A549 treated with DMSO at 1 μM for 4 hours (cell line): Measurements from ENCODE around the gene IMPDH2. TPM values are rescaled to one million over a fixed set of nuclear protein-coding genes. Genes with fewer than 3 reads are reported as not detected.

Experiments
- total RNA-seq: library from RNA; stranded (reverse); fragments of 200-300 nt; extraction: Qiagen RNA extraction; gene quantifications from 5 replicates; pipeline ENCODE4 v1.2.3, GENCODE V29; 2022; ENCODE audit warnings: low read depth

Gene IMPDH2
- 162 to 177 TPM (median 166 TPM) in 5 replicates for total RNA-seq

DNA sequence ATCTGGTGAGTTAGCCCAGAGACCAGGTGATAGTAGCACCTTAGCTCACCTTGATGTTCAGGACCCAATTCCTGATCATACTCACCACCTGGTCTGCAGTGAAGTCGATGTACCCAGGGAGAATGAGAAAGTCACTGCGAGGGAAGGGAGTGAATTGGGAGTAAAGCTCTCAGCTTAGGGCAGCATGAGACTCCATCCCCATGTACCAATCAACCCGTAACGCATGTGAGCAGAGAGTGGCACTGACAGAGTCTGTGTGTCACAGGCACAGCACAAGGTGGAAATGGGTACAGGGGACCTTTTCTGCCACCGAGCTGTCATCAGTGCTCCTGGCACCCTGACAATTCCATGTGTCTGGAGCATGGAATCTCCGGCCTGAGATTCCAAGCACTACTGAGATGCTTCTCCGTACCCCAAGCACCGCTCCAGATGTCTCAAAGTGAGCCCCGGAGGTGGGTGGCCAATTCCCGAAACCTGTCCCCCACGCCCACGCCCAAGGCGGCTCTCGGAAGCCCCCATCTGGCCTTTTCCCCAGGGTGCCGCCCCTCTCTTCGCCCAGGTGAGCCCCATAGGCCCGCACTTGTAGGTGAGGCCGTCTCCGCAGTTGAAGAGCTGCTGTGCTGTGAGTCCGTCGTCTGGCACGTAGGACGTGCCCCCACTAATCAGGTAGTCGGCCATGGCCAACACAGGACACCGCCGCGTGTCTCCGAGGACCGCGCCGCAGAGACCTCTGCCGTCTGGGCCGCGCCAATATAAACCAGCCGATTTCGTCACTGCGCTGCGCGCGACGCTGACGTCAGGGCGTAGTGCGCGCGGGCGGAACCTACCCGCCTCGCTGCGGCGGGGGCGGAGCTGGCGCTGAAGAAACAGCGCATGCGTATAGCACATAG lies at the start of gene IMPDH2:
IMPDH2 (minus strand) TSS at position 726 of the 890 bp plus-strand sequence; CDS start at position 678, 48 bp downstream.

DNA sequence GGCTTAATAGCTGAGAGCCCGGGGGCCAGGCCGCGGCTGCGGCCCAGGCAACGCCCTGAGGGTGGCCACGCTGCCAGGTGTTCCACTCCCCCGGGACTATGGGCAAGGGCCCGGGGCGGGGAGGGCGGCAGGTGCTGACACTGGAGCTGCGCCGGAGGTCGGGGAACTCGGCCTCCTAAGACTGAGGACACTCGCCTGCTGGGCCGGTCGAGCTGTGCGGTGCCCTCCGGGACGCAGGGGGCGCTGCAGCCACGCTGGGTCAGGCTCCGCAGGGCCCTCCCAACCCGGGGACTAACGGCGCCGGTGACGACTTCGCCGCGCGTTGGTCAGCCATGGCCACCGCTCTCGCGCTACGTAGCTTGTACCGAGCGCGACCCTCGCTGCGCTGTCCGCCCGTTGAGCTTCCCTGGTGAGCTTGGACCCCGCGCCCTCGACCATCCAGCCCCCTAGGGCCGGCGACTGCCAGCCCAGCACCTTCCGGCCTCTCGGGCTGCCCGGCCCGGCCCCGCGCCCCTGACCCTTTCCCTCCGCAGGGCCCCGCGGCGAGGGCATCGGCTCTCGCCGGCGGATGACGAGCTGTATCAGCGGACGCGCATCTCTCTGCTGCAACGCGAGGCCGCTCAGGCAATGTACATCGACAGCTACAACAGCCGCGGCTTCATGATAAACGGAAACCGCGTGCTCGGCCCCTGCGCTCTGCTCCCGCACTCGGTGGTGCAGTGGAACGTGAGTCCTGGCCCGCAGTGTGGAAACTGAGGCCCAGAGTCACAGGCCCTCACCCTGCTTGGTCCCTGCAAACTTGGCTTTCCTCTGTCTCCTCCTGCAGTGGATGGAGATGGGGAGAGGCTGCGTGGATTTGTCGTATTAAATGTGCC lies 7.1 kb downstream of the IMPDH2 start, which contains the start of gene NDUFAF3:
NDUFAF3 (plus strand) TSS at position 309 of the 875 bp plus-strand sequence; CDS start at position 333, 24 bp downstream.

DNA sequence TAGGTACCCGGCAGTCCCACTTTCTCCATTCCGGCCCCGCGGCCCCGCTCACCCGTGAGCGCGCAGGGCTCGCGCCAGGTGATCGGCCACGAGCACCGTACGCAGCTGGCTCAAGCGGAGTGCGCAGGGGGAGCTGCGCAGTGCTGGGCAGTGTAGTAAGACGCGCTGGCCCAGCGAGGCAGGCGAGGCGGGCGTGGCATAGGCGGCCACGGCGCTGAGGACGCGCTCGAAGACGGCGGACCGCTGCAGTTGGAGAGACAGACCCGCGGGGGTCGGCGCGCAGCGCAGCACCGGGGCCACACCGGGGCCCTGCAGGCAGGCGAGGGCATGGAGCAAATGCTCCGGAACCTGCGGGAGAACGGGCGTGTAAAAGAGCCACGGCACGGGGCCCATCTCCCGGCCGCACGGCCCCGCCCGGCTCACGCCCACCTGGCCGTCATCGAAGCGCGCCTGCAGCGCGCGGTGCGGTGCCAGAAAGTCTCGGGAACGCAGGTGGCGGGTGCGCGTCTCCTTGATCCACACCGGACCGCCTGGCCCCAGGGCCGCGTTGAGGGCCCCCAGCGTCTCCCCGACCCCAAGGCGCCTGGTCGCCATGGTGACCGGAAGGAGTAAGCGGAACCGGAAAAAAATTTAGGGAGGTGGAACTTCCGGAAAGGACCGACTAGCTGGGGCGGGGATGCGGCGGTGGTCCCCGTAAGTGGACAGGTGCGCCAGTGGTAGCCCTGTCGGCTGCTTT lies 11.1 kb downstream of the IMPDH2 start, which contains the start of gene DALRD3:
DALRD3 (minus strand) TSS at position 610 of the 736 bp plus-strand sequence; CDS start at position 594, 16 bp downstream.

DNA sequence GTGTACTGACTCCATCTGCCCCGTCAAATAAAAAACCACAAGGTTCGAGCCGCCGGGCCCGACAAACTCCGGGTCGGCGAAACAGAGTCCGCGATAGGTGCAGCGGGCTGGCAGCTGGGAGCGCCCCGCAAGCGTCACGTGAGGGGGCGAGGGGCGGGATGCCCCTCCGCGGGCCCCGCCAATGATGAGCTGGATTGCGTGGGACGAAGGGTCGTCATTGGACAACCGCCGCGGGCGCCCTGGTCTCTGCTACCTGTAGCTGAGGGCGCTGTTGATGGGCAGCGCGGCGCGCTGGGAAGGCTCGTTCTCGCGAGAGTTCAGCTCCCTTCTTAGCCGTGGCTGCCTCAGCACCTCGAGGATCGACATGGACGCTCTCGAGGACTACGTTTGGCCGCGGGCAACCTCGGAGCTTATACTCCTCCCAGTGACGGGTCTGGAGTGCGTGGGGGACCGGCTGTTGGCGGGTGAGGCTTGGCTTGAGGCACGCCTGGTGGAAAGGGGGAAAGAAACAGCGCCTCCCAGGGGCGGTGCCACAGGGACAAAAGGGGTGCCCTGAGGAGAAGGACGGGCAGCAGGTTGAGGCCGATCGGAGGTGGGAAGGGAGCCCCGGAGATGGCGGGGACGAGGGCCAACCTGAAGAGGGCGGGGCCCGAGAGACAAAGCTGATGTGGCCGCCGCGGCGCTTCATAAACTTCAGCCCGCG lies 22.0 kb downstream of the IMPDH2 start, which contains the start of gene WDR6:
WDR6 (plus strand) TSS at position 324 of the 703 bp plus-strand sequence; CDS start at position 365, 41 bp downstream.

DNA sequence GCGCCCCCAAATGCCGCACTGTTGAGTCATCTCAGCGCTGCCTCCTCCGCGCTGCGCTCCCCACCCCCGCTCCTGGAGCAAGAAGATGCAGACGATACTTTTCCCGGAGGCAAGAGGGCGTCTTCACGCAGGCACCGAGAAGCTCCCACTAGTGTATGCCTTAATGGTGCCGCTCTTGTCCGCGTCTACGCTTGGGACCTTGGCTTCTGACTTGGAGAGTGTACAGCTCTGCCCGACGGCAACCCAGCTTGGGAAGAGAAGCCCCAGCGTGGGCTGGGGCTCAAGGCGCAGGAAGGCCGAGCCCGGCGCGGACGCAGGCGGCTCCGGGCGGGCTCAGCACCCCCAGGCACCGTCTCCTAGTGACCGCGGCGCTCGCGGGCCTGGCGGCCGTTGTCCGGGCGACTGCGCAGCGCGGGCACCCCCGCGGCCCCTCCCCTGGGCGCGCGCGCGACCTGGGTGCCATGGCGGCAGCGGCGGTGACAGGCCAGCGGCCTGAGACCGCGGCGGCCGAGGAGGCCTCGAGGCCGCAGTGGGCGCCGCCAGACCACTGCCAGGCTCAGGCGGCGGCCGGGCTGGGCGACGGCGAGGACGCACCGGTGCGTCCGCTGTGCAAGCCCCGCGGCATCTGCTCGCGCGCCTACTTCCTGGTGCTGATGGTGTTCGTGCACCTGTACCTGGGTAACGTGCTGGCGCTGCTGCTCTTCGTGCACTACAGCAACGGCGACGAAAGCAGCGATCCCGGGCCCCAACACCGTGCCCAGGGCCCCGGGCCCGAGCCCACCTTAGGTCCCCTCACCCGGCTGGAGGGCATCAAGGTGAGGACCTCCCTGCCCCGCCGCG lies 39.2 kb downstream of the IMPDH2 start, which contains the start of gene P4HTM:
P4HTM (plus strand) TSS at position 446 of the 840 bp plus-strand sequence; CDS start at position 462, 16 bp downstream.

Other genes starting within 250 kb of the IMPDH2 start
- 16.9 to 22.1 TPM (median 21.3 TPM) in 5 replicates for gene PRKAR2A, start 181.5 kb downstream of the IMPDH2 start, total RNA-seq
- gene SLC25A20, start 130.5 kb downstream of the IMPDH2 start, total RNA-seq: 9.9 to 12.9 TPM (median 11.2 TPM) in 5 replicates
- gene ARIH2, start 110.6 kb downstream of the IMPDH2 start, total RNA-seq: 60.4 to 67.4 TPM (median 64.0 TPM) in 5 replicates
- 14.8 to 19.6 TPM (median 18.6 TPM) in 5 replicates for gene P4HTM, start 39.2 kb downstream of the IMPDH2 start, total RNA-seq
- 63.0 to 78.6 TPM (median 69.7 TPM) in 5 replicates for gene WDR6, start 22.0 kb downstream of the IMPDH2 start, total RNA-seq
- gene DALRD3, start 10.8 kb downstream of the IMPDH2 start, total RNA-seq: 18.4 to 24.0 TPM (median 22.8 TPM) in 5 replicates
- gene NDUFAF3, start 7.3 kb downstream of the IMPDH2 start, total RNA-seq: 61.7 to 88.7 TPM (median 84.3 TPM) in 5 replicates
- gene QRICH1, start 64.7 kb upstream of the IMPDH2 start, total RNA-seq: 38.9 to 46.3 TPM (median 41.4 TPM) in 5 replicates
- 136 to 172 TPM (median 143 TPM) in 5 replicates for gene QARS1, start 75.4 kb upstream of the IMPDH2 start, total RNA-seq
- 18.4 to 28.3 TPM (median 24.9 TPM) in 5 replicates for gene USP19, start 91.4 kb upstream of the IMPDH2 start, total RNA-seq
- 87.0 to 93.1 TPM (median 91.1 TPM) in 5 replicates for gene LAMB2, start 103.7 kb upstream of the IMPDH2 start, total RNA-seq
- 11.4 to 15.6 TPM (median 12.4 TPM) in 5 replicates for gene CCDC71, start 136.9 kb upstream of the IMPDH2 start, total RNA-seq
- gene KLHDC8B, start 142.2 kb upstream of the IMPDH2 start, total RNA-seq: 4.0 to 5.3 TPM (median 5.0 TPM) in 5 replicates
- gene C3orf62, start 247.8 kb upstream of the IMPDH2 start, total RNA-seq: 1.8 to 2.5 TPM (median 2.0 TPM) in 5 replicates